ENCODE results near the gene RND1. TPM values are rescaled to one million over a fixed set of nuclear protein-coding genes. Genes with fewer than 3 reads are reported as not detected.
A peak's percentile ranks its signal among the peaks of the same experiment; 100 is the strongest.

Gene RND1
- total and polyA plus RNA-seq, 2 of the 13 experiments (the other 11 are each of a cell fraction or from before 2014, with no cell fraction given): 1.8 to 1.9 TPM

- TF ChIP-seq KIAA2018 (CRISPR knock-in tag; IDR thresholded peaks at IDR 0.05; ENCODE audit: borderline replicate concordance) (no peak), POLR2AphosphoS5 (IDR thresholded peaks at IDR 0.05; ENCODE audit: low read depth, low read length) (no peak), ZNF510 (CRISPR knock-in tag; IDR thresholded peaks at IDR 0.05; ENCODE audit: low read depth) (no peak), MBD4 (IDR thresholded peaks at IDR 0.05; ENCODE audit: borderline replicate concordance, low read length) (peak; percentile 86), EZH2 (conservative IDR thresholded peaks at IDR 0.05; ENCODE audit: low read depth, low read length) (no peak), TGIF2 (CRISPR knock-in tag; IDR thresholded peaks at IDR 0.05) (0 out of 2 replicates have a peak, but pooled peaks have one; percentile 39), SMAD3 (CRISPR knock-in tag; IDR thresholded peaks at IDR 0.05) (peak; percentile 96), ZNF629 (CRISPR knock-in tag; conservative IDR thresholded peaks at IDR 0.05) (no peak), NCOA2 (CRISPR knock-in tag; IDR thresholded peaks at IDR 0.05) (peak; percentile 97), KLF6 (CRISPR knock-in tag; IDR thresholded peaks at IDR 0.05) (0 out of 2 replicates have a peak, but pooled peaks have one; percentile 23), ZNF281 (CRISPR knock-in tag; IDR thresholded peaks at IDR 0.05; ENCODE audit: borderline replicate concordance) (peak; percentile 24; the same call in 1 of the 2 replicates), ZNF672 (CRISPR knock-in tag; IDR thresholded peaks at IDR 0.05) (no peak), ZFYVE20 (CRISPR knock-in tag; IDR thresholded peaks at IDR 0.05; ENCODE audit: borderline replicate concordance, low read depth) (no peak), ZNF564 (CRISPR knock-in tag; IDR thresholded peaks at IDR 0.05) (no peak), ZNF329 (CRISPR knock-in tag; IDR thresholded peaks at IDR 0.05; ENCODE audit: low read depth) (no peak)
- TF ChIP-seq, protein P1, sequence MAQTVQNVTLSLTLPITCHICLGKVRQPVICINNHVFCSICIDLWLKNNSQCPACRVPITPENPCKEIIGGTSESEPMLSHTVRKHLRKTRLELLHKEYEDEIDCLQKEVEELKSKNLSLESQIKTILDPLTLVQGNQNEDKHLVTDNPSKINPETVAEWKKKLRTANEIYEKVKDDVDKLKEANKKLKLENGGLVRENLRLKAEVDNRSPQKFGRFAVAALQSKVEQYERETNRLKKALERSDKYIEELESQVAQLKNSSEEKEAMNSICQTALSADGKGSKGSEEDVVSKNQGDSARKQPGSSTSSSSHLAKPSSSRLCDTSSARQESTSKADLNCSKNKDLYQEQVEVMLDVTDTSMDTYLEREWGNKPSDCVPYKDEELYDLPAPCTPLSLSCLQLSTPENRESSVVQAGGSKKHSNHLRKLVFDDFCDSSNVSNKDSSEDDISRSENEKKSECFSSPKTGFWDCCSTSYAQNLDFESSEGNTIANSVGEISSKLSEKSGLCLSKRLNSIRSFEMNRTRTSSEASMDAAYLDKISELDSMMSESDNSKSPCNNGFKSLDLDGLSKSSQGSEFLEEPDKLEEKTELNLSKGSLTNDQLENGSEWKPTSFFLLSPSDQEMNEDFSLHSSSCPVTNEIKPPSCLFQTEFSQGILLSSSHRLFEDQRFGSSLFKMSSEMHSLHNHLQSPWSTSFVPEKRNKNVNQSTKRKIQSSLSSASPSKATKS (CRISPR knock-in tag; IDR thresholded peaks at IDR 0.05): no peak
- TF ChIP-seq, protein P2, sequence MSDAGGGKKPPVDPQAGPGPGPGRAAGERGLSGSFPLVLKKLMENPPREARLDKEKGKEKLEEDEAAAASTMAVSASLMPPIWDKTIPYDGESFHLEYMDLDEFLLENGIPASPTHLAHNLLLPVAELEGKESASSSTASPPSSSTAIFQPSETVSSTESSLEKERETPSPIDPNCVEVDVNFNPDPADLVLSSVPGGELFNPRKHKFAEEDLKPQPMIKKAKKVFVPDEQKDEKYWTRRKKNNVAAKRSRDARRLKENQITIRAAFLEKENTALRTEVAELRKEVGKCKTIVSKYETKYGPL (CRISPR knock-in tag; IDR thresholded peaks at IDR 0.05): 0 out of 2 replicates have a peak, but pooled peaks have one; percentile 41
Observed at GRCh38 chr12:48910196-48910595, 44.5 kb upstream of the RND1 start (continued).

All from HepG2 (cell line).